ENCODE data around the gene SLC20A1. TPM values are rescaled to one million over a fixed set of nuclear protein-coding genes. Genes with fewer than 3 reads are reported as not detected.
A peak's percentile ranks its signal among the peaks of the same experiment; 100 is the strongest.

Gene SLC20A1
- total RNA-seq, 1 experiment from 2014 or later = 154 TPM

DNA sequence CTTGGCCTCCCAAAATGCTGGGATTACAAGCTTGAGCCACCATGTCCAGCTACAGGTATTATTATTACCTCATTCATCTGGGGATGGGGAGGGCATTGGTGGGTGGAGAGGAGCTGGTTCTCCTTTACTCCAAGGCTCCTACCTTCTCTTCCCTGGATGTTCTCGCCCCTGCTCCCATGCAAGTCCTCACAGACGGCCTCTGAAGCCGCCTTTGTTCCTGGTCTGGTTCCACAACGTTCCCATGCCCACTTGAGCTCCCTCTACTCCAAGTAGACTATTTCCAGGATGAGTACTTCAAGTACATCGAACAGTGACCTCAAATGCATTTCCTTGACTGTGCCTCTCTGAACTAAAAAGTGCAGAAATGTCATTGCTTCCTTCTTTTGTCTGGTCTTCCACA is 3.2 kb upstream of the SLC20A1 start:
- Histone ChIP-seq H3K27ac (ENCODE audit: low read depth, low read length) (no peak overlapping the region), H3K79me2 (ENCODE audit: insufficient read depth, low read length) (peaks cover 18% of the 10 kb centered on the region), H3K27me3 (ENCODE audit: insufficient read depth, low read length) (no peaks in the 10 kb centered on the region), H3K4me3 (replicated peaks in 1 of 2; ENCODE audit: low read depth in 1 of 2, low read length in 2 of 2) (no peak overlapping the region), H3K4me1 (ENCODE audit: control insufficient read depth in 1 of 2, insufficient read depth in 2 of 2, low read length in 2 of 2) (peaks cover 44 to 62% of the 10 kb centered on the region in 2 experiments), H4K20me1 (ENCODE audit: insufficient read depth) (0 out of 2 replicates have a peak, but pooled peaks cover 4% of the 10 kb centered on the region), H3K9me2 (ENCODE audit: insufficient read depth) (no peaks in the 10 kb centered on the region), H3K36me3 (ENCODE audit: control insufficient read depth in 1 of 2, insufficient read depth in 2 of 2, low read length in 2 of 2) (peaks cover 2 to 10% of the 10 kb centered on the region in 2 experiments), H3K9me3 (ENCODE audit: control insufficient read depth in 1 of 2, insufficient read depth in 1 of 2, low read depth in 1 of 2, low read length in 2 of 2) (no peaks in the 10 kb centered on the region), H3K9ac (ENCODE audit: low read length) (no peak overlapping the region), H3K4me2 (ENCODE audit: low read length) (peak overlapping the region; percentile 95), H2AFZ (ENCODE audit: low read depth, low read length, poor library complexity, severe bottlenecking) (no peak overlapping the region)
- ATAC-seq (no peak), DNase-seq (ENCODE audit: low read depth, low spot score) (no peak)
- ChIA-PET POLR2A (interaction anchor here (1.2 kb wide), 1 partner anchor 14 kb away, joined by 4 read pairs; no protein-coding TSS in a partner anchor), CTCF (interaction anchor here (0.7 kb wide), 1 partner anchor 18 kb away, joined by 3 read pairs; no protein-coding TSS in a partner anchor), RAD21 (ENCODE audit: low non-redundant PET in 1 of 2, low total read pairs in 2 of 2, uncharacterized antibody in 2 of 2, unreplicated experiment in 2 of 2) (no interaction called here)
- intact Hi-C loops (cut with micrococcal nuclease) = no loop called here
- TF ChIP-seq YY1 (IDR thresholded peaks at IDR 0.05; ENCODE audit: extremely low read depth, insufficient replicate concordance, low read depth, low read length) (no peak), TCF7L2 (IDR thresholded peaks at IDR 0.05; ENCODE audit: borderline replicate concordance, extremely low read depth, insufficient read depth, insufficient read length) (no peak), SIN3A (IDR thresholded peaks at IDR 0.05; ENCODE audit: low read depth) (no peak), FOSL1 (IDR thresholded peaks at IDR 0.05; ENCODE audit: low read depth) (no peak), SP1 (IDR thresholded peaks at IDR 0.05; ENCODE audit: low read depth) (no peak), CBX3 (IDR thresholded peaks at IDR 0.05; ENCODE audit: low read depth) (no peak), EGR1 (IDR thresholded peaks at IDR 0.05; ENCODE audit: low read depth) (no peak), POLR2A (IDR thresholded peaks at IDR 0.05; ENCODE audit: borderline replicate concordance, extremely low read depth, insufficient read depth, insufficient read length) (no peak), CEBPB (IDR thresholded peaks at IDR 0.05; ENCODE audit: low read depth) (no peak), ZFX (IDR thresholded peaks at IDR 0.05) (no peak), RAD21 (IDR thresholded peaks at IDR 0.05; ENCODE audit: low read depth) (no peak)
- TF ChIP-seq, protein P1, sequence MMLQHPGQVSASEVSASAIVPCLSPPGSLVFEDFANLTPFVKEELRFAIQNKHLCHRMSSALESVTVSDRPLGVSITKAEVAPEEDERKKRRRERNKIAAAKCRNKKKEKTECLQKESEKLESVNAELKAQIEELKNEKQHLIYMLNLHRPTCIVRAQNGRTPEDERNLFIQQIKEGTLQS (IDR thresholded peaks at IDR 0.05) = no peak
- TF ChIP-seq, protein P2, sequence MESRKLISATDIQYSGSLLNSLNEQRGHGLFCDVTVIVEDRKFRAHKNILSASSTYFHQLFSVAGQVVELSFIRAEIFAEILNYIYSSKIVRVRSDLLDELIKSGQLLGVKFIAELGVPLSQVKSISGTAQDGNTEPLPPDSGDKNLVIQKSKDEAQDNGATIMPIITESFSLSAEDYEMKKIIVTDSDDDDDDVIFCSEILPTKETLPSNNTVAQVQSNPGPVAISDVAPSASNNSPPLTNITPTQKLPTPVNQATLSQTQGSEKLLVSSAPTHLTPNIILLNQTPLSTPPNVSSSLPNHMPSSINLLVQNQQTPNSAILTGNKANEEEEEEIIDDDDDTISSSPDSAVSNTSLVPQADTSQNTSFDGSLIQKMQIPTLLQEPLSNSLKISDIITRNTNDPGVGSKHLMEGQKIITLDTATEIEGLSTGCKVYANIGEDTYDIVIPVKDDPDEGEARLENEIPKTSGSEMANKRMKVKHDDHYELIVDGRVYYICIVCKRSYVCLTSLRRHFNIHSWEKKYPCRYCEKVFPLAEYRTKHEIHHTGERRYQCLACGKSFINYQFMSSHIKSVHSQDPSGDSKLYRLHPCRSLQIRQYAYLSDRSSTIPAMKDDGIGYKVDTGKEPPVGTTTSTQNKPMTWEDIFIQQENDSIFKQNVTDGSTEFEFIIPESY (IDR thresholded peaks at IDR 0.05; ENCODE audit: extremely low read depth, insufficient replicate concordance, low read length) = no peak
- BruUV-seq (replicated peaks) = no TSS peak
